NT2/D1 (cell line): ENCODE results near the gene KCNQ1.

Experiments used
- SUZ12 ChIP-seq: IDR thresholded peaks from 2 replicates; pipeline ENCODE4 v1.6.1; 2011; ENCODE audit not compliant: insufficient read length, insufficient read depth; ENCODE audit errors: extremely low read depth
- YY1 ChIP-seq: IDR thresholded peaks from 2 replicates; pipeline ENCODE4 v1.6.1; 2011; ENCODE audit not compliant: insufficient read length, insufficient read depth
- ZNF274 ChIP-seq: IDR thresholded peaks from 2 replicates; pipeline ENCODE4 v1.6.1; 2011; ENCODE audit warnings: mild to moderate bottlenecking, low read depth, low read length

- no peak for TF ChIP-seq SUZ12
- no peak for TF ChIP-seq YY1
- TF ChIP-seq ZNF274: no peak
Measured at GRCh38 chr11:2415601-2416380, 29.0 kb upstream of the KCNQ1 start.
